Measurements from ENCODE around the gene CCDC142.
"Not testable (repeated sequence)": the region's sequence is repeated elsewhere in the genome, so short reads cannot be mapped to it uniquely, and the experiment has no call there.

CCDC142 gene

DNA sequence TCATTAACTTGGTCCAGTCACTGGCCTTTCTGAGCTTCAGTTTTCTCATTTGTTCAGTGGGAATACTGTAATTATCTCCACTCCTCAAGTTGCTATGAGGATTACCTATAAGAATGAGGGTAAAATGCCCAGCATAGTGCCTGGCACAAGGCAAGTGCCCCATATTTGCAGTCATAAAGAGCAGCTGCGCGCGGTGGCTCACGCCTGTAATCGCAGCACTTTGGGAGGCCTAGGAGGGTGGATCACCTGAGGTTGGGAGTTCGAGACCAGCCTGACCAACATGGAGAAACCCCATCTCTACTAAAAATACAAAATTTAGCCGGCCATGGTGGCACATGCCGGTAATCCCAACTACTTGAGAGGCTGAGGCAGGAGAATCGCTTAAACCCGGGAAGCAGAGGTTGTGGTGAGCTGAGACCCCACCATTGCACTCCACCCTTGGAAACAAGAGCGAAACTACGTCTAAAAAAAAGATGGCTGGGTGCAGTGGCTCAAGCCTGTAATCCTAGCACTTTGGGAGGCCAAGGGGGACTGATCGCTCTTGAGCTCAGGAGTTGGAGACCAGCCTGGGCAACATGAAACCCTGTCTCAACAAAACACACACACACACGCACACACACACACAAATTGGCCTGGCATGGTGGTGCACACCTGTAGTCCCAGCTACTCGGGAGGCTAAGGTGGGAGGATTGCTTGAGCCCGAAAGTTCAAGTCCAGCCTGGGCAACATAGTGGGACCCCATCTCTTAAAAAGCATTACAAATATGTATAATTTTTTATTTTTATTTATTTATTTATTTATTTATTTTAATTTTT, 40.1 kb downstream of the CCDC142 start:
- DNase-seq (ENCODE audit: low spot score) = not testable (repeated sequence)

DNA sequence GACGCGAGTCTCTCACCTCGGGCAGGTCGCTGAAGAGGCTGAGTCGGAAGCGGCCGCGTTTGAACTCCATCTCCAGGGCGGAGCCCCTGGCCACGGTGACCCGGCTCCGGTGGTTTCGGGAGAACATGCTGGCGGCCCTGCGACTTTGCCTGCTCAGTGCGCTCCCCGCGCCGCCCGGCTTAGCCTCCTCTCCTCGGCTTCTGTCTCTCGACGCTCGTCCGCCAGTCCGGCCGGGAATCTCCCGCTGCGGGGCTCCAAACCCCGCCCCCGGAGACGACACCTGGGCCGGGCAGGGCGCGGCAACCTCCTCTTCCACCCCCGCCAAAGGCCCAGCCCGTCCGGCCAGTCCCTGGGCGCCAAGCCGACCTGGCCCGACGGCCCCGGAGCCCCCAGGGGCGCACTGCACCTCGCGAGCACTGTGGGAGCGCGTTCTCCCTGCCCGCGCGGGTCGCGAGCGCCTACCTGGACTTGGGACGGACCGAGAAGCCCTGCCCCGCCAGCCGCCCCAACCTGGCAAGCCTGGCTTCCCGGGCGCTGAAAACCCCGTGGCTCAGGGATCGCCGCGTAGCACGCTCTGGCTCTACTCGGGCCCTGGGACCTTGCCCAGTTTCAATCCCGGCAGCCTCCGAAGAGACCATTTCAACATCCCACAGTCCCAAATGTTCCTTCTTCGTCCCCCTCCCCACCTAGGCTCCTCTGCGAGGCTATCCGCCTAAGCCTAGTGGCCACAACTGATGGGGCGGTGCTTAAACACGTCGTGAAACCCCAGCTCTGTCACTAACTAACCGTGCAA, 40.9 kb downstream of the CCDC142 start, which contains the start of gene RTKN:
RTKN (minus strand) TSS at position 248 of the 793 bp plus-strand sequence; CDS start at position 127, 121 bp downstream.
- no peak for DNase-seq (ENCODE audit: low spot score)

DNA sequence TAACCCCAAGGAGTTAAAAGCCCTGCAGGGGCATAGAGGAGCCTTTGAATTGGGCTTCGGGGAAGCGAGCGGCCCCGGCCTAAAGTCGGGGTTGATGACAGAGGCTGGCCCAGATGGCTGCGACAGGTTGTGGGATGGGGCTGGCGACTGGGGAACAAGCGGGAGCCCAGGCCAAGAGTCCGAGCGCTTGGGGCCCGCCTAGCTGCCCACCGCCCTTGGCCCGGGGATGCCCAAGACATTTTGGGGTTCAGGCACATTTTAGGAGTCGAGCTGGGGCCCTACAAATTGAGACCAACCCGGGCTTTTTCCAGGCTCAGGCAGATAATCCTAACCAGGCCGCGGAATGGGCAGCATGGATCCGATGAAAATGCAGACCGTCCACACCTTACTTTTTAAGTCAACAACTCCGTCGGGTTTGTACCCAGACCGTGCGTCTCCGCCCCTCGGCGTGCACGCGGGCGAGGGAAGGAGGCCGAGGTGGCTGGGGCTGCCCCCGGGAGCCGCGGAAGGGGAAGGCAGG, 41.6 kb downstream of the CCDC142 start:
- DNase-seq (ENCODE audit: low spot score) = no peak

DNA sequence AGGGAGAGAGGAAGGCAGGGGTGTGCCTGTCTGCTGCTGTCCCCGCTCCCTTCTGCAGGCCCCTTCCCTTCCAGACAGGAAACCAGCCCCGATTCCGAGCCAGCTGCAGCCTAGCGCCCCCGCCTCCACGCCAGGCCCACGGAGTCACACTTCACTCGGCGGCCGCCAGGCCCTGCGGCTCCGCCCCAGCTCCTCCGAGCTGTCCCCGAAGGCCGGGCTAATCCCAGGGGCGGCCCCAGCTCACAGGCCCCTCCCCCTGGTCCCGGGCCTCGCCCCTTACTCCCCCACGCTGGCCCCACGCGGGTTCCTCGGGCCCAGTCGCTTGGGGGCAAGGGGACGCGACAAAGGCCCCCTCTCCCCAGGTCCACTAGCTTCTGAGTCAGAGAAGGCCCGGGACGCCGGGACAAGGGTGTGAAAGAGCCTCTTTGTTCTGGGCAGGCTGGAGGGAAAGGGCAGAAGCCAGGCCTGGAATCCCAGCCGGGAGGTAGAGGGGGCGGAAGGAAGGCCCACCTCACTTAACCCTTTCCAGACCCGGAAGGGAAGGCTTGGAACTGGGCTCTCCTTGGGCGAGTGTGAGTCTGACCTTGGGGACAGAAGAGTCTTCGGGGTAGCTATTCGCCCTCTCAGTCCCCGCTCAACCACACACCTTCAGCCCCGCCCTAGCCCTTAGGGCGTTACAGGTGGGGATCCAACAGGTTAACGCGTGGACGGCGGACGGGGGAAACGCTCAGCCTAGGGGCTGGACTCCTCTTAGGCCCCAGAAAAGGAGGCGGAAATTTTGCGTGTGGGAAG, 42.2 kb downstream of the CCDC142 start:
- DNase-seq (ENCODE audit: low spot score) = peak; percentile 98

DNA sequence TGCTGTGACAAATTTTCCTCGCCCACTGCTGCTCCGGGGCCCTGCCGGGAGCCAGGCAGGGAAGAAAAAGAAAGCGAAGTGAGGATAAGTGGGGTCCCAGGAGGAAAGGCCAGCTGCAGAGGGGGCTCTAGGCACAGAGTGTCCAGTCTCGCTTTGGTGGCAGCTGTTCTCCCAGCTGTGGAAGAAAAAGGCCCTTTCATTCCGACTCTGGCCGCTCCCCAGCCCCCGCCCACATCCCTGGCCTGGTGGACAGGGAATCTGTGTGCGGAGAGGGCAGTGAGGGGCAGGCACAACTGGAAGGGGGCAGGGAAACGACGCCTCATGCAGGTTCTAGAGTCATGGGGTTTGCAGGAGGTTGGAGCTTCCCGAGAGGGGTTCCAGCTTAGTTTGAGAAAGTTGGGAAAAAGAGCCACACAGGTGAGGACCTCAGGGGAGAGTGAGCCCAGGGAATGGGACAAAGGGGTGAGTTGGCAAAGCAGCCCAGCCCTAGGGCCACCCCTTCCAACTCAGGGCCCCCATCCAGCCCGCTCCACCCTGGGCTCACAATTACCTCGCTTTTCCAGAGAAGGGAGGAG, 42.9 kb downstream of the CCDC142 start:
- DNase-seq (ENCODE audit: low spot score) = peak; percentile 72

DNA sequence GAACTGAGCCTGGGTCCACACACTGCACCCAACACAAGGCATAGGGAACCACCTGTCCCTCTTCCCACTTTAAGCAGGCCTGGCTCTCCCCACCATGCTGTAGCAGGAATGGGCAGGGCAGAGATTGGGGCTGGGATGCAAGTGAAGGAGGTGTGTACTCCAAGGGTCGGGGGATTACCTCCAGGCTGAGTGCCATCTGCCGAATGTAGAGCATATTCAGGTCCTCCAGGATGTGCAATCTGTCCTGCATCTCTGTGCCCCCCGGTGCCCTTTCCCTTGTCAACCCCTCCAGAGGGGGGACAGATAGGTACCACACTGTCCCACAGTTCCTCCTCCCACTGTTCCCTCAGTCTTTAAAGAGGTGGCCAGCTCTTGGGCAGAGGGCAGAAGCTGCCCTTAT, 43.4 kb downstream of the CCDC142 start:
- DNase-seq (ENCODE audit: low spot score) = no peak

DNA sequence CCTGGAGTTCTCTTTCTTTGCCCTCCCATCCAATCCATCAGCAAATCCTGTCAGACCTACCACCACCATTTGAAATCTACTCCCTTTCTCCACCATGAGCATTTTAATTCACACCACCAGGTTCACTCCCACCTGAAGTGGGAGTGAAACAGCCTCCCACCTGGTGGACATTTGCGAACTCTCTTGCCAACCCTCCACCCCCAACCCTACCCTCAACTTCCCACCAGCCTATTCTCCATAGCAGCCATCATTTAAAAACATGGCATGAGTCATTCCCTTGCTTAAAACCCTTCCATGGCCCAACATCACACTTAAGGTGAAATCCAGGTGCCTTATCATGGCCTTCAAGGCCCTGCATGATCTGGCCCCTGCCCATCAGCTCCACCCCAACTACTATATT, 44.5 kb downstream of the CCDC142 start:
- DNase-seq (ENCODE audit: low spot score) = no peak

DNA sequence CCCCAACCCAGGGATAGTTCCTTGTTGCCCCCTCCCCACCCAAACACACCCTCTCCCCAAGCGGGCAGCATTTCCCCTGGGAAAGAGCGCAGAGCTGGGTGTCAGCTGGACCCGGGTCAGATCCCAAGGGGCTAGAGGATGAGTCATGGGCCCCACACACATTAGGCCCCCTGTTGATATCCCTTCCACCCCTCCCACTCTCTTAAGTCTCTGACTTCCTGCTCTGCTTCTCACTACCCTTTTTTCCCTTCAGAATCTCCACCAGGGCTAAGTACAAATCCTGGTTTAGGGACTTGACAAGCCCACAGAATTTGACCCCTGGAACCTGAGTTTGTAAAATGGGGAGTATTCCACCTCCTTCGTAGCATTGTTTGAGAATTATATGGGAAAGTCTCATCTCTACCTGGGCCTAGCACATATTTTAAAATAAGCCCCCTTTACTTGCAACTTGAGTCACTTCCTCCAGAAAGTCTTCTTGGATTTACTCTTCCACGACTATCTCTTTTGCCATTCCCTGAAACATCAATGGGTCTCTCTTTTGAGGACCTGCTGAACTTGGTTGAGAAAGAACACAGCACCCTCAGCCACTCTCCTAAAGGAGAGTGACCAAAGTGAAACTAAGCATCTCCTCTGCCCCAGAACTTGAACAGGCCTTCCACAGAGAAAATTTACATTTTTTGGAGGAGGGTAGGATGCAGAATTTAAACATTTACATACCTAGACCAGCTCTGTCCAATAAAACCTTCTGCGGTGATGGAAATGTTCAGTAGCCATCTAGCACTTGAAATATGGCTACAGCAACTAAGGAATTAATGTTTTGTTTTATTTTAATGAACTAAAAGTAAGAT, 45.7 kb downstream of the CCDC142 start:
- no peak for DNase-seq (ENCODE audit: low spot score)

DNA sequence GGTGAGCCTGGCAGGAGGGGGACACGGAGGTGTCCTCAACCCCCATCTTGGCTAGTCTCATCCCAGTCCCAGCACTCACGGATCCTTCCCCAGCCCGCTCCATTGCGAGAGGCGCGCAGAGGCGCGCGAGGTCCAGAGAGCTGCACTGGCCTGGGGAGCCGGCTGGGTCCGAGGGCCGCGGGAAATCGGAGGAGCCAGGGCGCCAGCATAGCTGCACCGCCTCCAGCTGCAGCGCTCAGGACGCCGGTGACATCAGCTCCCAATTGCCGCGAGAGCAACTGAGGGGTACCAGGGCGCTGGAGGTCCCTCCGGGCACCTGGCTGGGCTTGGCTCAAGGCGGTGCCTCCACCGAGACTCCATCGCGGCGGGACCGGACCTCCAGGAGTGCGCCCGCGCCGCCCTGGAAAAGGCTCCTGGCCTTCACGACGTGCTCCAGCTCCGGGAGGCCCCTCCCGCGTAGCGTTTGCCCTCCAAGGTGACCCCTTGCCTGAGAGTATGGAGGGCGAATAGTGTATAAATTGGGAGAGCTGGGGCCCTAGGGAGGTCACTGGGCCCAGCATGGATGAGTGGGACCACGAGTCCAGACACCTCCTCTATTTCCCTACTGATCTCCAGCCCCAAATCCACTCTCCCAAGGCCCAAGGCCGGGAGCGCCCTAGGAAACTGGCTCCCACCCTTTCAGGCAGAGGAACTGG, 46.5 kb downstream of the CCDC142 start:
- DNase-seq (ENCODE audit: low spot score) = no peak

DNA sequence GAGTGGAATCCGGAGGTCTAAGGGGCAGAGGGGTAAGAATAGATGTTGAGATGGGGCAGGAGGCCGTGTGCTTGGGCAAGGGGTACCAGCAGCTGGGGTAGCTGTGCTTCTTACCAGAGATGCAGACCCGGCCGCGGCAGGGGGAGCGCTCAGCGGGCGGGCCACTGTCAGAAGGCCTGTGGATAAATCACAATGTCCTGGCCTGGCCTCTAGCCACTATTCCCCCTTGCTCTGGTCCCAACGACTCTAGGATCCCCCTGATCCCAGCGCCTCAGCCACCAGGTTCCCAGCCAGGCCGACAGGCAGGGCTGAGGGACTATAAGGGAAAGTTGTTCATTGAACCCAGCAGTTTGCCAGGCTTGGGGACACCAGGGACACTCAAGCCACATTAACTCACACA, 52.3 kb downstream of the CCDC142 start:
- DNase-seq (ENCODE audit: low spot score) = no peak

DNA sequence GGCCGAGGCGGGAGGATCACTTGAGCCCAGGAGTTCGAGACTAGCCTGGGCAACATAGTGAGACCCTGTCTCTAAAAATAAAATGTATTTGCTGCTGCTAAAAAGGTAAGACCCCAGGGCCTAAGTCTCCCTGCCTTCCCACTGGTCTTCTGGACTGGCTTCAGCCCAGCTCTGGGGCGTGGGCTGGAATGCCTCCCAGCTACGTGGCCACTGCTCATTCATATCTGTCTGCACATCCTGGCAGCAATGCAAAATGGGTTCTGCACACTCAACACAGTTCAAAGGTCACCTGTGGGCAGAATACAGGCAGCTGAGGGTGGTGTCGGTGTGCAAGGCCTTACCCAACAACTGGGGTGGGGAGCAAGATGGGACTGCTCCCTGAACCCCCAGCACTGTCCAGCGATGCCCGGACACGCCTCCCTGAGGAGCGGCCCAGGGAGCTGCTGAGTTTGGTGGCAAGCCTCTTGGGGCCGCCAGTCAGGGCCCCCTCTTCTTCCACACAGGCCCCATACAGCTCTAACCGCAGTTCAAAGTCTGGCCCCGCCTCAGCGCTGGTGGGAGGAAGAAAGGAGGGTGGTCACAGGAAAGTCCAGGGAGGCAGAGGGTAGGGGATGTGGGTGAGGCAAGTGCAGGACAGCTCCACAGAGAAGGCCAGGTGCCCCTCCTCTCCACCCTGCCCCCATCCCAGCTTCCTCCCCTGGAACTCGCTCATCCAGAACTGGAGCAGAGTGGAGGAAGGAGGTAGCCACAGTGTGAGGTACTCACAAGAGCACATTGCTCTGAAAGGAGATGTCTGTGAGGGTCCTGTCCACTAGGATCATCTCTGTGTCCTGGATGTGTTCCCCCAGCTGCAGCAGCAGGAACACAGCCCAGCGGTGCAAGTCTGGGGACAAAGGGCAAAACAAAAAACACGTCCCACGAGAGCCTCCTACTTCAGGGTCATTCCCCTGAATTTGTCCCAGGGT, 53.0 kb downstream of the CCDC142 start:
- no peak for DNase-seq (ENCODE audit: low spot score)

DNA sequence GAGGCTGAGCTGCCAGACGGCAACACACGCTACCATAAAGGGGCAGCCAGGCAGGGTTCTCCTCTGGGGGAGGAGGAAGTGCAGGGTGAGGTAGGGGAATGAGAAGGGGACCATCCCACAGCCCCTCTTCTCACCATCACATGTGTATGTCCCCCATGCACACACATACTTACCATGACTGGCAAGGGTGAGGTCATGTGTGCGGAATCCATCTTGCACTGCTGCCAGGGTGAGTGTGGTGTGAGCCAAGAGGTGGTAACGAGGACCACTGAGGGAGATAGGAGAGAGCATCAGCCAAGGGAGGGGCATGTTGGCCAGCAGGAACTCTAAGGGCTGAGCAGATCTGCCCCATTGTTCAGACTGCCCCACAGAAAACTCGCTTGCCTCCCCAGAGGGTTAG, 54.1 kb downstream of the CCDC142 start:
- no peak for DNase-seq (ENCODE audit: low spot score)

DNA sequence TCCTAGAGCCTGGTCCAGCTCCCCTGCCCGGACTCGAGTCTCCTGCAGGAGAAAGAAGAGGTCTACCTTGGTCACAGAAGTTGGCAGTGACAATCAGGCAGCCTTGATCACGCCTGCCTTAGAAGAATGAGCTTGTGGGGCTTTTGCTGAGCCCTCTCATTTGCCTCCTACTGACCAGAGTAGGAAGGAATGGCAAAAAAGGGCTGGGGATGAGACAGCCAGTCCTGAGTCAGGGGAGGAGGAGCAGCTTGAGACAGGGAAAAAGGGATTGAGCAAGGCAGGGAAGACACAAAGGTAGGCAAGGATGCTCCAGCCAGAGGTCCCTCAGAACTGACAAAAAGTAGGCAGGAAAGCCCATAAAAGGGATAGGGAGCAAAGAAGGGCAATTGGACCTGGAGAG, 55.2 kb downstream of the CCDC142 start:
- no peak for DNase-seq (ENCODE audit: low spot score)

DNA sequence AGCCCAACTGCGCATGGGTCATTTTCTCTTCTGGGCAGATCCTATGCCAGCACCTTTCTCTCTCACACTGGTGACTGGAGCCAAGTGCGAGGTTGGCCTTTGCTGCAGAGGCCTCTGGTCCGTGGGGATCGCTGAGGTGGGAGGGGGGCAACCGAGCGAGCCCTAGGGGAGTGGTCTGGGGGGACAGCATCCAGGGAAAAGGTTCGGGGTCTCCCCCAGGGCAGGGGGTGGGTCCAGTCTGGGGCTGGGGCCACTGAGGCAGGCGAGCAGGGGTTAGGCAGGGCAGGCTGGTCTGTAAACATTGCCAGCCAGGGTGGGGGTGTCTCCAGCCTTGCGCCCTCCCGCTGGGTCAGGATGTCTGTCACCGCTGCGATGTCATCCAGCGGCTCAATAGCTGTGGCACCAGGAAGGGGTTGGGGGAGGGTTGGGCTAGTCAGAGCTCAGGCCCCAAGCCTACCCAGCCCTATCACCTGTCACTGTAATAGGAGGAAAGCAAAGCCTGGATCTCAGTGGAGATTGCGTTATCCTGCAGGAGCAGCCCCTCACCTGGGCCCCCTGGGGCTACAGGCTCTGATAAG, 56.5 kb downstream of the CCDC142 start:
- no peak for DNase-seq (ENCODE audit: low spot score)

DNA sequence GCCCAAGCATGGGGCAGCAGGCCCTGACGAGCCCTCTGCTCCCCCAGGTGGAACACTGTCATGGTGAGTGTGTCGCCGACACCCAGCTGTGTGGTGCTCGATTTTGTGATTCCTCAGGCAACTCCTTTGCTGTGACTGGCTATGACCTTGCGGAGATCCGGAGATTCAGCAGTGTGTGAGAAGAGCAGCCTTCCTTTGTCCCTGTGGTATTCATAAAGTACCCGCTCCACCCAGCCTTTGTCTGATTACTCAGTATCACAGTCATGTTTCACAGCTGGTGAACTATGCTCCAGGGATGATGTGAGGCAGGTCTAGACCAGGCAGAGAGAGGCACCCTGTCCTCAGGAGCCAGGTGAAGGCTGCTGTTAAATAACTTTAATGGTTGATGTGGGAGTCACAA, 57.3 kb downstream of the CCDC142 start:
- peak; percentile 38 for DNase-seq (ENCODE audit: low spot score)

DNA sequence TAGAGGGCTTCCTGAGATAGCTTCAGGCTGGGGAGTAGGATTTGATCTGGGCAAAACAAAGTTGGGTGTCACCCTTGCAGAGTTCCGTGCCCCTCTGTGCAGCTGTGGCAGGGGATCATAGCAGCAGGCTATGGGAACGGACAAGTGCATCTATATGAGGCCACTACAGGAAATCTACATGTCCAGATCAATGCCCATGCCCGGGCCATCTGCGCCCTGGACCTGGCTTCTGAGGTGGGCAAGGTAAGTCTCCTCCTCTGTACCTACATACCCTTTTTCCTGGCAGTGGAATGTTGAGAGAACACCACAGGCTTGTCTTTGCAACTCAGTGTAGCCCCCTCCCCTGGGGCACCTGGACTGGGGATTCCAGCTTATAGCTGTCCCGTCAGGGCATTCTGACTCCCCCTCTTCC, 57.8 kb downstream of the CCDC142 start:
- no peak for DNase-seq (ENCODE audit: low spot score)

DNA sequence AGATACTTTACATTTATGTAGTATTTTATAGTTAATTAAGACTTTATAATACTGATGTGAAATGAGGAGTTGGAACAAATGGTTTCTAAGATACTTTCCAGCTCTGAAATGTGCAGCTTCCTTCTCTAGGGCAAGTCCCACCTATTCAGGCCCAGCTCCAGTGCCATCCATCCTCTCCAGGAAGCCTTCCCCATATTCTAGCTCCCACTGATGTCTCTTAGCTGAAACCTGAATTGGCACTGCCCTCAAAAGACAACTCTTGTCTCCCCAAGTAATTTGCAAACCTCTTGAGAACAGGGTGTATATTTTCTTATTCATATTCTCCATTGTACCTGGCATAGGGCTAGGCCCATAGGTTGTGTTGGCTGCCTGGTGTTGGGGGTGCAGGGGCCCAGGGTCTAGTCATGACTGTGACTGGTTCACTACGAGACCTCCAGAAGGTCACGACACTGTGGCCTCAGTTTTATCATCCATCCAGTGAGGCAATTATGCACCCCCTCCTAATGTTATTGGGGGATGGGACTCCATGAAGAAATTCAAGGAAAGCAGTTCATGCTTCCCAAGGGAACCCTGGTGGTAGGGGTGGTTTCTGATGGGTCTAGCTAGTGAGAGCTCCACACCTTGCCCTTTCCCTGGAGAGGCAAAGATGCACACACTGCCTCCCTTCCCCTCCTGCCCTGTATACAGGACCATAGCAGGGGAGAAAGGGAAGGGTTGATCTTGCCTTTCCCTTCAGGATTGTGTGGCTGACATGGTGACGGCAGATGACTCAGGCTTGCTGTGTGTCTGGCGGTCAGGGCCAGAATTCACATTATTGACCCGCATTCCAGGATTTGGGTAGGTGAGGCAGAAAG, 58.4 kb downstream of the CCDC142 start:
- DNase-seq (ENCODE audit: low spot score) = no peak
